WTC11 (cell line): ENCODE data around the gene C17orf107. TPM values are rescaled to one million over a fixed set of nuclear protein-coding genes. Genes with fewer than 3 reads are reported as not detected.
A peak's percentile ranks its signal among the peaks of the same experiment; 100 is the strongest.

Source experiments
- ATAC-seq: fragments of 200-7000 bp; cut with Tn5 transposase; 2 replicates; pipeline ENCODE4 v1.10.0; 2021; ENCODE audit warnings: mild to moderate bottlenecking, moderate library complexity
- CTCF ChIA-PET: fragments of 300-600 bp; sonication (Branson Sonifier 250); formaldehyde crosslinking; loops from one replicate; lab custom pipeline; 2021; ENCODE audit warnings: antibody characterized with exemption; lab: Charles Lee
- POLR2A ChIA-PET: fragments of 350-600 bp; sonication (Branson Sonifier 250); formaldehyde crosslinking; loops from one replicate; lab custom pipeline; 2021; ENCODE audit warnings: antibody characterized with exemption; lab: Charles Lee
- DNase-seq: peaks from one replicate; pipeline ENCODE4 v3.0.0; 2021; ENCODE audit warnings: low spot score
- H3K27ac Mint-ChIP-seq: 2 replicates; pipeline ENCODE4 v1.8.0; 2021; ENCODE audit warnings: mixed read lengths
- H3K27me3 Mint-ChIP-seq: 2 replicates; pipeline ENCODE4 v1.8.0; 2021; ENCODE audit warnings: low read depth, mild to moderate bottlenecking, moderate library complexity, mixed read lengths
- H3K36me3 Mint-ChIP-seq: 2 replicates; pipeline ENCODE4 v1.8.0; 2021; ENCODE audit warnings: mixed read lengths
- H3K4me1 Mint-ChIP-seq: 2 replicates; pipeline ENCODE4 v1.8.0; 2022; ENCODE audit warnings: mixed read lengths
- H3K4me3 Mint-ChIP-seq: 2 replicates; pipeline ENCODE4 v1.8.0; 2021; ENCODE audit warnings: mild to moderate bottlenecking, moderate library complexity, mixed read lengths
- H3K9me3 Mint-ChIP-seq: 2 replicates; pipeline ENCODE4 v1.8.0; 2021; ENCODE audit warnings: mixed read lengths
- CTCF ChIP-seq: fragments of 200-600 bp; IDR thresholded peaks from 2 replicates; pipeline ENCODE4 v1.8.0; 2022; ENCODE audit warnings: antibody characterized with exemption
- ESRRA ChIP-seq: sonication (generic); formaldehyde crosslinking; IDR thresholded peaks from 2 replicates; pipeline ENCODE4 v1.8.1; 2022; ENCODE audit warnings: mild to moderate bottlenecking, missing genetic modification reagents, borderline replicate concordance
- MAX ChIP-seq: sonication (generic); formaldehyde crosslinking; IDR thresholded peaks from 2 replicates; pipeline ENCODE4 v1.8.0; 2022; ENCODE audit warnings: mild to moderate bottlenecking, missing genetic modification reagents
- PRDM15 ChIP-seq: sonication (generic); formaldehyde crosslinking; IDR thresholded peaks from 2 replicates; pipeline ENCODE4 v1.8.0; 2022; ENCODE audit warnings: missing genetic modification reagents
- RELA ChIP-seq: sonication (generic); formaldehyde crosslinking; IDR thresholded peaks from 2 replicates; pipeline ENCODE4 v1.8.1; 2022; ENCODE audit warnings: missing genetic modification reagents, mild to moderate bottlenecking, borderline replicate concordance
- SOX15 ChIP-seq: fragments of 250-450 bp; sonication (Bioruptor Pico); IDR thresholded peaks from 2 replicates; pipeline ENCODE4 v1.9.0; 2021; ENCODE audit warnings: mild to moderate bottlenecking
- SP1 ChIP-seq: sonication (generic); formaldehyde crosslinking; conservative IDR thresholded peaks from 2 replicates; pipeline ENCODE4 v1.8.1; 2022; ENCODE audit warnings: missing genetic modification reagents
- ZBTB21 ChIP-seq: sonication (generic); formaldehyde crosslinking; IDR thresholded peaks from 2 replicates; pipeline ENCODE4 v1.8.1; 2023; ENCODE audit warnings: mild to moderate bottlenecking, missing genetic modification reagents, borderline replicate concordance
- ZNF219 ChIP-seq: sonication (generic); formaldehyde crosslinking; IDR thresholded peaks from 2 replicates; pipeline ENCODE4 v1.8.0; 2023; ENCODE audit warnings: missing genetic modification reagents, mild to moderate bottlenecking, borderline replicate concordance
- ZNF263 ChIP-seq: sonication (generic); formaldehyde crosslinking; IDR thresholded peaks from 2 replicates; pipeline ENCODE4 v1.8.1; 2022; ENCODE audit warnings: low read depth, mild to moderate bottlenecking, moderate library complexity, missing genetic modification reagents
- ZNF423 ChIP-seq: fragments of 250-450 bp; sonication (Bioruptor Pico); IDR thresholded peaks from 2 replicates; pipeline ENCODE4 v2.1.2; 2022; ENCODE audit warnings: mild to moderate bottlenecking, moderate library complexity
- ZNF512 ChIP-seq: sonication (generic); formaldehyde crosslinking; IDR thresholded peaks from 2 replicates; pipeline ENCODE4 v1.8.1; 2022; ENCODE audit warnings: missing genetic modification reagents, borderline replicate concordance
- total RNA-seq: library from RNA; stranded (reverse); gene quantifications from 3 replicates; pipeline ENCODE4 v1.2.3, GENCODE V29; 2021

The C17orf107 gene
- total RNA-seq, 1 experiment from 2014 or later: 8.7 TPM

- TF ChIP-seq ESRRA (CRISPR knock-in tag) (no peak), SP1 (no peak), SOX15 (CRISPR knock-in tag) (no peak)
These were observed 985 bp upstream of the C17orf107 start (continued) for GRCh38 chr17:4898351-4898750.

GRCh38 chr17:4898927-4899326 lies 409 bp upstream of the C17orf107 start:
- H3K27ac Mint-ChIP-seq: no peak overlapping the region
- ChIA-PET CTCF (interaction anchor here (0.6 to 2.8 kb wide), 12 partner anchors 9 to 343 kb away, joined by 3 to 38 read pairs (median 4); partner anchors contain the start of genes MED11, RNF167, SLC25A11 and SPAG7), POLR2A (interaction anchor here (0.6 to 2.0 kb wide), 7 partner anchors 9 to 516 kb away, joined by 3 to 12 read pairs (median 4); partner anchors contain the start of genes ARRB2, ENO3 and SPAG7)
- TF ChIP-seq CTCF: no peak
- TF ChIP-seq ZNF263: no peak
- TF ChIP-seq ZNF423: peak; percentile 54
- TF ChIP-seq SP1: no peak
- H3K4me1 Mint-ChIP-seq: peaks cover 16% of the 10 kb centered on the region
- ATAC-seq: no peak
- no peak for DNase-seq
- peaks cover 9% of the 10 kb centered on the region; the same call in 1 of the 2 replicates for H3K36me3 Mint-ChIP-seq
- H3K9me3 Mint-ChIP-seq: no peaks in the 10 kb centered on the region
- peaks cover 5% of the 10 kb centered on the region for H3K27me3 Mint-ChIP-seq
- peak overlapping the region; percentile 81 for H3K4me3 Mint-ChIP-seq

- DNase-seq (peak; percentile 83), ATAC-seq (peak; percentile 40)
- Mint-ChIP-seq H3K27me3 (peaks cover 5% of the 10 kb centered on the region), H3K4me3 (peak overlapping the region; percentile 81), H3K36me3 (peaks cover 5% of the 10 kb centered on the region; the same call in 1 of the 2 replicates), H3K9me3 (no peaks in the 10 kb centered on the region), H3K27ac (no peak overlapping the region), H3K4me1 (peaks cover 16% of the 10 kb centered on the region)
- ChIA-PET POLR2A (interaction anchor here (0.5 to 2.0 kb wide), 5 partner anchors 9 to 68 kb away, joined by 3 to 12 read pairs (median 5); partner anchors contain the start of genes ENO3 and SPAG7), CTCF (interaction anchor here (0.6 to 2.8 kb wide), 13 partner anchors 8 to 344 kb away, joined by 3 to 38 read pairs (median 4); partner anchors contain the start of genes ARRB2, RNF167, SLC25A11 and SPAG7)
- TF ChIP-seq ZNF512 (CRISPR knock-in tag) (no peak), MAX (0 out of 2 replicates have a peak, but pooled peaks have one; percentile 14), RELA (CRISPR knock-in tag) (0 out of 2 replicates have a peak, but pooled peaks have one; percentile 29), SP1 (0 out of 2 replicates have a peak, but pooled peaks have one; percentile 28), PRDM15 (CRISPR knock-in tag) (peak; percentile 76), ZBTB21 (peak; percentile 92), ZNF219 (CRISPR knock-in tag) (no peak)
These were observed 1.1 kb downstream of the C17orf107 start for GRCh38 chr17:4900231-4901107.
